Ovary (tissue), 9 donors: ENCODE data around the gene NSL1. TPM values are rescaled to one million over a fixed set of nuclear protein-coding genes. Genes with fewer than 3 reads are reported as not detected.

ENCODE experiments used
- DNase-seq, 5 donors: peaks; one replicate each; pipeline ENCODE4 v3.0.0-alpha.2; 2019 to 2020
- H3K27ac ChIP-seq, 2 donors: fragments of 200-600 bp; one replicate each; pipeline versions ENCODE4 v1.5.1 to v1.8.0; 2019 to 2022
- H3K27me3 ChIP-seq: fragments of 200-600 bp; one replicate; pipeline ENCODE4 v1.8.0; 2022
- H3K36me3 ChIP-seq: fragments of 200-600 bp; sonication (generic); one replicate; pipeline ENCODE4 v1.5.1; 2019
- H3K4me1 ChIP-seq: one replicate; pipeline ENCODE4 v1.8.1; 2013; ENCODE audit warnings: mild to moderate bottlenecking, moderate library complexity; ENCODE audit not compliant: insufficient read depth
- H3K4me3 ChIP-seq: fragments of 200-600 bp; sonication (generic); one replicate; pipeline ENCODE4 v1.5.1; 2017
- H3K9me3 ChIP-seq, 2 donors: fragments of 200-600 bp in 1 of 2; sonication (generic) in 1 of 2; one replicate each; pipeline versions ENCODE4 v1.5.1 to v1.8.1; 2013 to 2019; ENCODE audit warnings: mild to moderate bottlenecking in 1 of 2, moderate library complexity in 1 of 2
- CTCF ChIP-seq, 3 donors: fragments of 450-650 bp in 2 of 3; fragments of 200-600 bp in 1 of 3; IDR thresholded peaks; one replicate each; pipeline versions ENCODE4 v1.5.1 to v1.8.0; 2016 to 2022; ENCODE audit warnings: antibody characterized with exemption in 3 of 3, mild to moderate bottlenecking in 1 of 3
- EP300 ChIP-seq: sonication (generic); formaldehyde crosslinking; IDR thresholded peaks from one replicate; pipeline ENCODE4 v1.6.1; 2017; ENCODE audit warnings: antibody characterized with exemption
- POLR2A ChIP-seq: fragments of 450-650 bp; IDR thresholded peaks from one replicate; pipeline ENCODE4 v1.6.1; 2017; ENCODE audit warnings: antibody characterized with exemption, mild to moderate bottlenecking, moderate library complexity
- WGBS, 3 donors: extraction: QIAGEN DNeasy Blood & Tissue Kit in 1 of 3; methylation state at CpG; one replicate each; pipeline versions ENCODE4 v1.1.5 to v1.1.7; 2013 to 2017; 5-methylcytosine and 5-hydroxymethylcytosine counted together
- intact Hi-C, 4 donors: fragments of 100-400 bp; cut with DNase I; formaldehyde crosslinking; loops; one replicate each; pipeline versions ENCODE4 v1.11.0 to v1.15.1; 2022 to 2023
- polyA plus RNA-seq, 2 donors: library from polyadenylated mRNA; stranded (reverse); fragments of 200-250 nt in 1 of 2; fragments of 350-450 nt in 1 of 2; fragmentation: Illumina TruSeq in 1 of 2; extraction: RNeasy Lipid Tissue Mini Kit (QIAGEN cat#74804) in 1 of 2; gene quantifications; one replicate each; pipeline ENCODE4 v1.2.3, GENCODE V29; 2013 to 2014
- total RNA-seq, 7 donors: library from RNA; depleted of rRNA in 2 of 7; stranded (reverse); fragments of >200 nt in 2 of 7; fragmentation: NEBNext Ultra II Directional in 3 of 7; extraction: Animal tissue kit (Norgen Biotek cat#: 25700) in 3 of 7; gene quantifications; one replicate each; pipeline versions ENCODE4 v1.1.0 to v1.2.4, GENCODE V29; 2016 to 2023
- donor health status: DM: no; HTN: no; CAD: no; lungs with moderate emphysema.
- donor health status: DM: no; HTN: no; CAD: no.
- donor health status: Bipolar disorder and iron deficiency.
- donor health status: DM: yes; HTN: yes; CAD: no.
- donor health status: DM: no; HTN: no; CAD: no.
- donor health status: DM: yes; HTN: yes; CAD: no.

NSL1 gene
- total and polyA plus RNA-seq, 9 donors: 17.2 to 35.2 (median 29.1) TPM

GRCh38 chr1:212822956-212823355 is 31.4 kb upstream of the NSL1 start:
- TF ChIP-seq EP300 (no peak), POLR2A (no peak), CTCF (IDR thresholded peaks at IDR 0.05) (no peak)
- 96 to 97% (median 97%) methylated on average over 3 of the region's 3 CpGs for WGBS, 3 donors
- intact Hi-C loops: no loop called here

GRCh38 chr1:212820969-212821368 is 29.4 kb upstream of the NSL1 start:
- no peak for DNase-seq
- Histone ChIP-seq H3K9me3 (peaks cover 0 to 3% of the 10 kb centered on the region in 2 donors), H3K4me3 (no peak overlapping the region), H3K4me1 (no peaks in the 10 kb centered on the region), H3K27ac (no peak overlapping the region), H3K36me3 (no peaks in the 10 kb centered on the region), H3K27me3 (no peaks in the 10 kb centered on the region)
- intact Hi-C loops: no loop called here
- 82 to 96% (median 91%) methylated on average over 2 of the region's 2 CpGs for WGBS, 3 donors
- TF ChIP-seq CTCF (IDR thresholded peaks at IDR 0.05): no peak
- TF ChIP-seq POLR2A: no peak

More at GRCh38 chr1:212822956-212823355, 31.4 kb upstream of the NSL1 start:
- Histone ChIP-seq H3K4me1 (no peaks in the 10 kb centered on the region), H3K36me3 (no peaks in the 10 kb centered on the region), H3K27me3 (no peaks in the 10 kb centered on the region), H3K9me3 (peaks cover 0 to 5% of the 10 kb centered on the region in 2 donors), H3K27ac (no peak overlapping the region), H3K4me3 (no peak overlapping the region)
- DNase-seq: no peak

GRCh38 chr1:212819726-212820125 is 28.1 kb upstream of the NSL1 start:
- no peaks in the 10 kb centered on the region for H3K4me1 ChIP-seq
- no peak for DNase-seq
- H3K9me3 ChIP-seq: no peaks in the 10 kb centered on the region
- H3K27ac ChIP-seq: no peak overlapping the region
- no peaks in the 10 kb centered on the region for H3K36me3 ChIP-seq
- intact Hi-C loops: no loop called here
- TF ChIP-seq POLR2A: no peak
- TF ChIP-seq CTCF (IDR thresholded peaks at IDR 0.05): no peak
- TF ChIP-seq EP300: no peak
- 41 to 50% (median 44%) methylated on average over 5 of the region's 5 CpGs for WGBS, 3 donors
- H3K27me3 ChIP-seq: no peaks in the 10 kb centered on the region
- no peak overlapping the region for H3K4me3 ChIP-seq

GRCh38 chr1:212816567-212817278 is 25.1 kb upstream of the NSL1 start:
- no peak for TF ChIP-seq CTCF (IDR thresholded peaks at IDR 0.05)
- no peak for TF ChIP-seq EP300
- TF ChIP-seq POLR2A: no peak
- no peaks in the 10 kb centered on the region for H3K9me3 ChIP-seq

More at GRCh38 chr1:212816567-212817278, 25.1 kb upstream of the NSL1 start:
- no peak for DNase-seq
- no peak overlapping the region for H3K27ac ChIP-seq
- no peaks in the 10 kb centered on the region for H3K27me3 ChIP-seq
- WGBS, 3 donors: 81 to 82% (median 82%) methylated on average over 3 of the region's 3 CpGs
- H3K4me3 ChIP-seq: no peak overlapping the region
- H3K36me3 ChIP-seq: no peaks in the 10 kb centered on the region
- no peaks in the 10 kb centered on the region for H3K4me1 ChIP-seq
- intact Hi-C loops: no loop called here
